ENCODE data around the gene TTYH3. TPM values are rescaled to one million over a fixed set of nuclear protein-coding genes. Genes with fewer than 3 reads are reported as not detected.
A peak's percentile ranks its signal among the peaks of the same experiment; 100 is the strongest.

Gene TTYH3
- total and polyA plus RNA-seq, 2 of the 13 experiments (the other 11 are each of a cell fraction or from before 2014, with no cell fraction given) = 26.3 to 50.0 TPM

GRCh38 chr7:2631946-2632732 is at the start of gene TTYH3 (continued):
- TF ChIP-seq SRSF1 (optimal IDR thresholded peaks at IDR 0.05; ENCODE audit: low read depth, low read length) (no peak), ZNF451 (CRISPR knock-in tag; IDR thresholded peaks at IDR 0.05) (no peak), YEATS2 (CRISPR knock-in tag; IDR thresholded peaks at IDR 0.05; ENCODE audit: borderline replicate concordance) (no peak), HDAC6 (IDR thresholded peaks at IDR 0.05; ENCODE audit: low read depth, low read length) (no peak), ZBTB33 (CRISPR knock-in tag; IDR thresholded peaks at IDR 0.05) (no peak), MXD3 (CRISPR knock-in tag; IDR thresholded peaks at IDR 0.05) (peak; percentile 24; the same call in 1 of the 2 replicates), ZNF367 (CRISPR knock-in tag; IDR thresholded peaks at IDR 0.05; ENCODE audit: borderline replicate concordance) (no peak), RFXAP (CRISPR knock-in tag; IDR thresholded peaks at IDR 0.05; ENCODE audit: borderline replicate concordance) (no peak), ZC3H4 (CRISPR knock-in tag; IDR thresholded peaks at IDR 0.05; ENCODE audit: borderline replicate concordance) (no peak), ZBTB44 (CRISPR knock-in tag; IDR thresholded peaks at IDR 0.05) (no peak), ZNF569 (CRISPR knock-in tag; IDR thresholded peaks at IDR 0.05; ENCODE audit: borderline replicate concordance) (no peak), FUBP1 (CRISPR knock-in tag; IDR thresholded peaks at IDR 0.05; ENCODE audit: borderline replicate concordance) (no peak), FOXP1 (IDR thresholded peaks at IDR 0.05) (no peak), FOXP1 (CRISPR knock-in tag; IDR thresholded peaks at IDR 0.05) (no peak), ARID5B (CRISPR knock-in tag; IDR thresholded peaks at IDR 0.05) (no peak), ZBTB10 (CRISPR knock-in tag; IDR thresholded peaks at IDR 0.05; ENCODE audit: borderline replicate concordance) (peak; percentile 60; the same call in 1 of the 2 replicates)

Data from HepG2 (cell line).